HG03103 (cell line): ENCODE results near the gene TLR6.

Experiments used
- ATAC-seq: cut with Tn5 transposase; IDR thresholded peaks from one replicate; pipeline ENCODE4 v1.9.1; 2021; ENCODE audit warnings: low read depth; ENCODE audit not compliant: unreplicated experiment

TLR6 gene

GRCh38 chr4:38856524-38857337, at the start of gene TLR6:
Gene TLR6 (minus strand): TSS chr4:38856817. CDS start chr4:38829473, 27,344 bp downstream.
- no peak for ATAC-seq

- no peak for ATAC-seq
Observed at GRCh38 chr4:38905652-38906385, 49.2 kb upstream of the TLR6 start.

GRCh38 chr4:38904682-38905081, 48.1 kb upstream of the TLR6 start:
- ATAC-seq = no peak

- ATAC-seq = no peak
Observed at GRCh38 chr4:38904090-38904666, 47.6 kb upstream of the TLR6 start.

- no peak for ATAC-seq
Observed at GRCh38 chr4:38902695-38903094, 46.1 kb upstream of the TLR6 start.

GRCh38 chr4:38902221-38902620, 45.6 kb upstream of the TLR6 start:
- ATAC-seq = no peak

- ATAC-seq = no peak
Observed at GRCh38 chr4:38898245-38898644, 41.6 kb upstream of the TLR6 start.

- ATAC-seq = no peak
Observed at GRCh38 chr4:38896940-38897339, 40.3 kb upstream of the TLR6 start.

GRCh38 chr4:38894322-38894982, 37.8 kb upstream of the TLR6 start:
- ATAC-seq = no peak

GRCh38 chr4:38891051-38891983, 34.7 kb upstream of the TLR6 start:
- ATAC-seq = no peak

GRCh38 chr4:38889143-38889542, 32.5 kb upstream of the TLR6 start:
- no peak for ATAC-seq

- no peak for ATAC-seq
Observed at GRCh38 chr4:38884254-38884653, 27.6 kb upstream of the TLR6 start.

- no peak for ATAC-seq
Observed at GRCh38 chr4:38876636-38877035, 20.0 kb upstream of the TLR6 start.

GRCh38 chr4:38873290-38873944, 16.8 kb upstream of the TLR6 start:
- no peak for ATAC-seq

GRCh38 chr4:38872620-38873019, 16.0 kb upstream of the TLR6 start:
- ATAC-seq = no peak

GRCh38 chr4:38871593-38871992, 15.0 kb upstream of the TLR6 start:
- no peak for ATAC-seq

GRCh38 chr4:38870098-38870808, 13.6 kb upstream of the TLR6 start:
- no peak for ATAC-seq

GRCh38 chr4:38869511-38869910, 12.9 kb upstream of the TLR6 start:
- no peak for ATAC-seq
